ENCODE results near the gene NFE2L2.
"Not testable (repeated sequence)": the region's sequence is repeated elsewhere in the genome, so short reads cannot be mapped to it uniquely, and the experiment has no call there.

NFE2L2 gene

GRCh38 chr2:177195194-177195593 lies 69.3 kb downstream of the NFE2L2 start:
- no peak for DNase-seq (ENCODE audit: low read depth)

GRCh38 chr2:177193240-177193639 lies 71.3 kb downstream of the NFE2L2 start:
- no peak for DNase-seq (ENCODE audit: low read depth)

GRCh38 chr2:177192788-177193187 lies 71.7 kb downstream of the NFE2L2 start:
- no peak for DNase-seq (ENCODE audit: low read depth)

- no peak for DNase-seq (ENCODE audit: low read depth)
Observed at GRCh38 chr2:177190941-177191340, 73.6 kb downstream of the NFE2L2 start.

GRCh38 chr2:177188482-177189469 lies 75.8 kb downstream of the NFE2L2 start:
- no peak for DNase-seq (ENCODE audit: low read depth)

- DNase-seq (ENCODE audit: low read depth) = no peak
Observed at GRCh38 chr2:177187631-177188312, 76.8 kb downstream of the NFE2L2 start.

- DNase-seq (ENCODE audit: low read depth) = not testable (repeated sequence)
Observed at GRCh38 chr2:177186038-177186437, 78.5 kb downstream of the NFE2L2 start.

- DNase-seq (ENCODE audit: low read depth) = no peak
Observed at GRCh38 chr2:177184606-177185005, 79.9 kb downstream of the NFE2L2 start.

GRCh38 chr2:177183860-177184259 lies 80.7 kb downstream of the NFE2L2 start:
- DNase-seq (ENCODE audit: low read depth) = no peak

All from T follicular helper cell (primary cell).